Naive B cell (primary cell): ENCODE data around the gene IPPK. TPM values are rescaled to one million over a fixed set of nuclear protein-coding genes. Genes with fewer than 3 reads are reported as not detected.

Experiments
- ATAC-seq, 2 donors: fragments of 150-1000 bp; cut with Tn5 transposase; 2 replicates each; pipeline ENCODE4 v1.10.0; 2021; ENCODE audit warnings: low read depth in 2 of 2, mild to moderate bottlenecking in 2 of 2, moderate library complexity in 2 of 2
- DNase-seq: peaks from one replicate; pipeline ENCODE4 v3.0.0; 2022
- H3K27ac Mint-ChIP-seq, 6 donors: one replicate each; pipeline ENCODE4 v1.8.0; 2020 to 2022; ENCODE audit warnings: mild to moderate bottlenecking in 6 of 6, mixed read lengths in 6 of 6, moderate library complexity in 5 of 6, inconsistent platforms in 2 of 6
- H3K27me3 Mint-ChIP-seq, 3 donors: one replicate each; pipeline ENCODE4 v1.8.0; 2021 to 2022; ENCODE audit warnings: mixed read lengths in 3 of 3, mild to moderate bottlenecking in 1 of 3
- H3K36me3 Mint-ChIP-seq, 2 donors: one replicate each; pipeline ENCODE4 v1.8.0; 2020 to 2022; ENCODE audit warnings: mixed read lengths in 2 of 2, inconsistent platforms in 1 of 2, mild to moderate bottlenecking in 1 of 2
- H3K4me1 Mint-ChIP-seq, 3 donors: one replicate each; pipeline ENCODE4 v1.8.0; 2020 to 2022; ENCODE audit warnings: mixed read lengths in 3 of 3, inconsistent platforms in 1 of 3, mild to moderate bottlenecking in 1 of 3, moderate library complexity in 1 of 3
- H3K4me3 Mint-ChIP-seq, 8 donors: one replicate each; pipeline ENCODE4 v1.8.0; 2020 to 2022; ENCODE audit warnings: mild to moderate bottlenecking in 8 of 8, mixed read lengths in 8 of 8, moderate library complexity in 8 of 8, inconsistent platforms in 2 of 8
- H3K9me3 Mint-ChIP-seq, 7 donors: one replicate each; pipeline ENCODE4 v1.8.0; 2020 to 2022; ENCODE audit warnings: mixed read lengths in 7 of 7, mild to moderate bottlenecking in 5 of 7, inconsistent platforms in 2 of 7, moderate library complexity in 1 of 7
- polyA plus RNA-seq, 6 donors: library from polyadenylated mRNA; unstranded; fragments of 300-500 nt; fragmentation: Illumina TruSeq; gene quantifications; one replicate each; pipeline ENCODE4 v1.2.3, GENCODE V29; 2021; ENCODE audit warnings: low read depth in 6 of 6

IPPK gene
- polyA plus RNA-seq, 6 donors from 2014 or later, result 4.1 to 12.8 (median 6.1) TPM

GRCh38 chr9:92618633-92619225, 51.2 kb downstream of the IPPK start:
- Mint-ChIP-seq H3K4me1 (no peaks in the 10 kb centered on the region), H3K27me3 (no peaks in the 10 kb centered on the region), H3K36me3 (peaks cover 13 to 21% of the 10 kb centered on the region in 2 donors), H3K9me3 (no peaks in the 10 kb centered on the region), H3K4me3 (no peak overlapping the region), H3K27ac (peak overlapping the region in 1 of 6 donors; percentile 56)
- DNase-seq, result no peak
- no peak for ATAC-seq

GRCh38 chr9:92617951-92618510, 51.9 kb downstream of the IPPK start:
- Mint-ChIP-seq H3K27me3 (no peaks in the 10 kb centered on the region), H3K36me3 (peaks cover 13 to 21% of the 10 kb centered on the region in 2 donors), H3K9me3 (no peaks in the 10 kb centered on the region), H3K4me3 (no peak overlapping the region), H3K27ac (peak overlapping the region in 1 of 6 donors; percentile 7), H3K4me1 (no peaks in the 10 kb centered on the region)
- DNase-seq, result no peak
- ATAC-seq, result no peak

DNA sequence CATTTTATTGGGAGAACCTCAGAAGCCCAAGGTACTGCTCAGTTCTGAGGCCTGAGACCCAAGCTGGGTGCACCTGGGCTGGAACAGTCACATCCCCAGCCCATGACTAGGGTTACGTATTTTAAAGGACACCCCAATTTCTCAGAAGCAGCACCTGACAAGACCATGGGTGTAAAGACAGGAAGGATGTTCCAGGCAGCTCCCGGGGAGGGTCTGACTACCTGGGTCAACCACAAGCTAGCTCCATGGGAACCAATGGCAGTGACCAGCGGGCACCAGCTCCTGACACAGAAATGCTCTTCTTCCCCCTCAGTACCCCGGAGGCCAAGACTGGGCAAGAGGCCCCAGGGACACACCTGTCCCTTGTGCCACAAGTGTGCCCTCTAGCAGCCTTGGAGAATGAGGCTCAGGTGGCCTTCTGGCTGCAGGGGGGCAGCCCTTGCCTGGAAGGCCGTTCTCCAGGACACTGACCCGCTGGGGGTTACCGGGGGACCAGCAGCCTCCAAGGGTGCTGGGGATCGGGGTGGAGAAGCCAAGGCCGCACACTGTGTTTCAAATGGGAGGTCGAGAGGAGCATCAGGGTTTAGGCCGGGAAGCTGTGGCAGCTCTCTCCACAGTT, 52.6 kb downstream of the IPPK start:
- H3K4me3 Mint-ChIP-seq, result no peak overlapping the region
- no peaks in the 10 kb centered on the region for H3K4me1 Mint-ChIP-seq
- peaks cover 14 to 23% of the 10 kb centered on the region in 2 donors for H3K36me3 Mint-ChIP-seq
- H3K27ac Mint-ChIP-seq, result no peak overlapping the region
- no peaks in the 10 kb centered on the region for H3K27me3 Mint-ChIP-seq
- H3K9me3 Mint-ChIP-seq, result no peaks in the 10 kb centered on the region
- no peak for DNase-seq
- ATAC-seq, result no peak

DNA sequence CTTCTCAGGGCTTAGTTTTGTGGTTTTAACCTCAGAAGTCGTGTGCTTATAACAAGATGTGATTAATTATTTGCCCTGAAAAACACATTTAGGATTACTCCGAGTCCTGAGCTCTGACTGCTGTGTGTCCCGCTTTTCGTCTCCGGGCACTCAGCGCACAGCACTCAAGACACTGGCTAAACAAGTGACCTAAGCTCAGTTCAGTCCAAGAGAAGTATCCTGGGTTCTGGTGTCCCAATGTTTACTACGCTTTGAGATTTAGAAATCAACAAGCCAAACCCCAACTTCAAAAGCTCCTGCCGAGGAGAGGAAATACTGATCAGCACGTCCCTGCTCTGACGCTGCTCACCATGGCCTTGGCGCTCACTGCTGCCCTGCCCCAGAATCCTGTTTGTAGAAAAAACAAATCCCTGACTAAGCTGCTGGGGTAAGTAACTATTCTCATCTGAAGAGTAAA, 53.2 kb downstream of the IPPK start:
- Mint-ChIP-seq H3K36me3 (peaks cover 20 to 29% of the 10 kb centered on the region in 2 donors), H3K4me1 (no peaks in the 10 kb centered on the region), H3K27ac (no peak overlapping the region), H3K4me3 (no peak overlapping the region), H3K27me3 (no peaks in the 10 kb centered on the region), H3K9me3 (no peaks in the 10 kb centered on the region)
- DNase-seq (no peak), ATAC-seq (no peak)

- Mint-ChIP-seq H3K4me3 (no peak overlapping the region), H3K9me3 (no peaks in the 10 kb centered on the region), H3K36me3 (peaks cover 24 to 34% of the 10 kb centered on the region in 2 donors), H3K27ac (peak overlapping the region in 1 of 6 donors; percentile 39), H3K27me3 (no peaks in the 10 kb centered on the region), H3K4me1 (no peaks in the 10 kb centered on the region)
- no peak for ATAC-seq
- no peak for DNase-seq
These were observed 53.7 kb downstream of the IPPK start for GRCh38 chr9:92616199-92616641.

- H3K36me3 Mint-ChIP-seq, result peaks cover 24 to 36% of the 10 kb centered on the region in 2 donors
- peak overlapping the region in 1 of 6 donors; percentile 92 for H3K27ac Mint-ChIP-seq
- H3K4me3 Mint-ChIP-seq, result no peak overlapping the region
- DNase-seq (no peak), ATAC-seq (no peak)
- H3K27me3 Mint-ChIP-seq, result no peaks in the 10 kb centered on the region
- no peaks in the 10 kb centered on the region for H3K9me3 Mint-ChIP-seq
- no peaks in the 10 kb centered on the region for H3K4me1 Mint-ChIP-seq
These were observed 54.1 kb downstream of the IPPK start for GRCh38 chr9:92615790-92616189.

GRCh38 chr9:92614763-92615461, 55.0 kb downstream of the IPPK start:
- no peak for DNase-seq
- Mint-ChIP-seq H3K27me3 (no peaks in the 10 kb centered on the region), H3K36me3 (peaks cover 24 to 29% of the 10 kb centered on the region in 2 donors), H3K27ac (peak overlapping the region in 1 of 6 donors; percentile 39), H3K4me1 (no peaks in the 10 kb centered on the region), H3K9me3 (no peaks in the 10 kb centered on the region), H3K4me3 (no peak overlapping the region)
- no peak for ATAC-seq

- Mint-ChIP-seq H3K27me3 (no peaks in the 10 kb centered on the region), H3K4me3 (no peak overlapping the region), H3K27ac (no peak overlapping the region), H3K36me3 (peaks cover 24 to 29% of the 10 kb centered on the region in 2 donors), H3K4me1 (no peaks in the 10 kb centered on the region), H3K9me3 (no peaks in the 10 kb centered on the region)
- DNase-seq, result no peak
- no peak for ATAC-seq
These were observed 55.8 kb downstream of the IPPK start for GRCh38 chr9:92614123-92614510.

DNA sequence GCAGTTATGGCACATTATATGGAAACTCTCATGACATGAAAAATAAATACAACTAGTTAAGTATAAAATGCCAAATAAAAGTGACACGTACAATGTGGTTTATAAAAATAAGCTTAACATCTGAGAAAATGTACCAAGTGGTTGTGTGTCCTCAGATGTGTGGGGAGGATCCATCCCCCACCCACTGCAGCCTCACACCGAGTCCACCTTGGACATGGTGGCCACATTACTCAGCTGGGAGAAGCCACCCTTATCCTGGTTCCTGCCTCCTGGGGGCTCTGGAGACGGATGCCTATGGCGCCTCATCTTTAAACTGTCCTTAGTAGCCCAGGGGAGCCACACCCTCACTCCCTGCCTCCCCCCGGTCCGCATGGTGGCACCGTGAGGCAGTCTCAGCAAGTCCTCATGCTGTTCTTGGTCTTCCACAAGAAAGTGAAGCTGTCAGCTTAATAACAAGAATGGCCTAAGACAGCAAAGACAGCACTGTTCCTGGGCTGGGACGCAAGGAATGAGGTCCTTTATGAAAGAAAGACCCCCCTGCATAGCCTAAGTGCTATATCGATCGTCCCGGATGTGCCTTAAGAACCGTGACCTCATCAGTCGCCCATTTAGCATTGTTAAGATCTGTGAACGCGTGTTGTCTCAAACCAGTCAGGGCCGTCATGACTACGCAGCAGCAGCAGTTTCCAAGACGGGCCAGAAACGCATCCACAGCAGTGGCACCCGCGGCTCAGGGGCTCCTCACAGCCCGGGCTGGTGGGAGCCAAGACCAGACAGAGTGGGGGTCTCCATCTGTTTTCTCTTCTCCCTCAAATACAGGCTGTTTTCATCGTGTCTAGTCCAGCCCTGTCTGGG, 56.4 kb downstream of the IPPK start:
- DNase-seq, result no peak
- peaks cover 23 to 24% of the 10 kb centered on the region in 2 donors for H3K36me3 Mint-ChIP-seq
- no peak overlapping the region for H3K4me3 Mint-ChIP-seq
- no peak for ATAC-seq
- H3K27me3 Mint-ChIP-seq, result no peaks in the 10 kb centered on the region
- no peaks in the 10 kb centered on the region for H3K4me1 Mint-ChIP-seq
- H3K27ac Mint-ChIP-seq, result no peak overlapping the region
- H3K9me3 Mint-ChIP-seq, result no peaks in the 10 kb centered on the region

- Mint-ChIP-seq H3K4me3 (no peak overlapping the region), H3K9me3 (no peaks in the 10 kb centered on the region), H3K27ac (no peak overlapping the region), H3K27me3 (no peaks in the 10 kb centered on the region), H3K36me3 (peaks cover 22 to 24% of the 10 kb centered on the region in 2 donors), H3K4me1 (no peaks in the 10 kb centered on the region)
- DNase-seq (no peak), ATAC-seq (no peak)
These were observed 57.1 kb downstream of the IPPK start for GRCh38 chr9:92612816-92613215.

DNA sequence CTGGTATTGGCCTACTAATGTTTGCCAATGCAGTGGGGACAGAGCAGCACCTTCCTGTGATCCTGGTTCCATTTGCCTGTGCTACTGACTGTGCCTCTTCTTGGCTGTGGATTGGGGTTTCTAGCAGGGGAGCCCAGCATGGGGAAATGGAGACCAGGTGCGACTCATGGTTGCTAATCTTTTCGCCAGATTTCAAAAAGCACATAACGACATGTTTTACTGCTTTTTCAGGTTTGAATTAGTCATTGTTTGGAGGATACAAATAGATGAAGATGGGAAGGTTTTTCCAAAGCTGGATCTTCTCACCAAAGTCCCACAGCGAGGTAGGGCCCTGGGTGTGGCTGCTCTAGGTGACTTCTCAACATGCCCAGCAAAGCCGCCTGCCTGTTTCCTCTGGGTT, 57.6 kb downstream of the IPPK start:
- no peak overlapping the region for H3K27ac Mint-ChIP-seq

GRCh38 chr9:92611621-92612285, 58.2 kb downstream of the IPPK start:
- Mint-ChIP-seq H3K27me3 (no peaks in the 10 kb centered on the region), H3K36me3 (peaks cover 22 to 24% of the 10 kb centered on the region in 2 donors), H3K4me1 (no peaks in the 10 kb centered on the region), H3K4me3 (no peak overlapping the region), H3K27ac (peak overlapping the region in 1 of 6 donors; percentile 61), H3K9me3 (no peaks in the 10 kb centered on the region)
- ATAC-seq (no peak), DNase-seq (no peak)

More for the DNA sequence above, 57.6 kb downstream of the IPPK start:
- DNase-seq (no peak), ATAC-seq (no peak)
- H3K4me3 Mint-ChIP-seq, result no peak overlapping the region
- no peaks in the 10 kb centered on the region for H3K27me3 Mint-ChIP-seq
- no peaks in the 10 kb centered on the region for H3K4me1 Mint-ChIP-seq
- H3K9me3 Mint-ChIP-seq, result no peaks in the 10 kb centered on the region
- peaks cover 22 to 24% of the 10 kb centered on the region in 2 donors for H3K36me3 Mint-ChIP-seq
